HEK293 (cell line): Measurements from ENCODE around the gene LRRC72.

Experiments used
- KLF9 ChIP-seq: fragments of 450-650 bp; formaldehyde crosslinking; IDR thresholded peaks from 2 replicates; pipeline ENCODE4 v1.5.1; 2016; ENCODE audit warnings: missing biosample characterization, missing genetic modification characterization, low read depth
- SETDB1 ChIP-seq: IDR thresholded peaks from one replicate; pipeline ENCODE4 v1.6.1; 2017; ENCODE audit warnings: mild to moderate bottlenecking, low read length, moderate library complexity, mixed read lengths; ENCODE audit not compliant: insufficient read length
- ZNF221 ChIP-seq: fragments of 450-650 bp; formaldehyde crosslinking; IDR thresholded peaks from 2 replicates; pipeline ENCODE4 v1.5.1; 2017; ENCODE audit warnings: missing biosample characterization, missing genetic modification characterization, borderline replicate concordance
- ZNF48 ChIP-seq: fragments of 450-650 bp; formaldehyde crosslinking; IDR thresholded peaks from 2 replicates; pipeline ENCODE4 v1.5.1; 2016; ENCODE audit warnings: missing biosample characterization, missing genetic modification characterization
- ZNF629 ChIP-seq: fragments of 450-650 bp; formaldehyde crosslinking; IDR thresholded peaks from 2 replicates; pipeline ENCODE4 v1.5.1; 2017; ENCODE audit warnings: missing biosample characterization, missing genetic modification characterization
- ZNF747 ChIP-seq: fragments of 450-650 bp; formaldehyde crosslinking; IDR thresholded peaks from 2 replicates; pipeline ENCODE4 v1.5.1; 2016; ENCODE audit warnings: missing biosample characterization, missing genetic modification characterization
- ZSCAN30 ChIP-seq: fragments of 450-650 bp; IDR thresholded peaks from 2 replicates; pipeline ENCODE4 v1.5.1; 2018; ENCODE audit warnings: missing biosample characterization, mild to moderate bottlenecking, missing genetic modification characterization, moderate library complexity
- TF ChIP-seq, protein P1 (sequence below): fragments of 450-650 bp; formaldehyde crosslinking; IDR thresholded peaks from 2 replicates; pipeline ENCODE4 v1.5.1; 2016; ENCODE audit warnings: missing biosample characterization, missing genetic modification characterization
- TF ChIP-seq, protein P2 (sequence below): fragments of 450-650 bp; formaldehyde crosslinking; IDR thresholded peaks from 2 replicates; pipeline ENCODE4 v1.5.1; 2016; ENCODE audit warnings: missing biosample characterization, missing genetic modification characterization
- TF ChIP-seq, protein P3 (sequence below): fragments of 450-650 bp; formaldehyde crosslinking; IDR thresholded peaks from 2 replicates; pipeline ENCODE4 v1.5.1; 2017; ENCODE audit warnings: missing biosample characterization, missing genetic modification characterization
- TF ChIP-seq, protein P4 (sequence below): fragments of 450-650 bp; formaldehyde crosslinking; optimal IDR thresholded peaks from 2 replicates; pipeline ENCODE3; 2016; ENCODE audit warnings: missing biosample characterization, mild to moderate bottlenecking, missing genetic modification characterization

DNA sequence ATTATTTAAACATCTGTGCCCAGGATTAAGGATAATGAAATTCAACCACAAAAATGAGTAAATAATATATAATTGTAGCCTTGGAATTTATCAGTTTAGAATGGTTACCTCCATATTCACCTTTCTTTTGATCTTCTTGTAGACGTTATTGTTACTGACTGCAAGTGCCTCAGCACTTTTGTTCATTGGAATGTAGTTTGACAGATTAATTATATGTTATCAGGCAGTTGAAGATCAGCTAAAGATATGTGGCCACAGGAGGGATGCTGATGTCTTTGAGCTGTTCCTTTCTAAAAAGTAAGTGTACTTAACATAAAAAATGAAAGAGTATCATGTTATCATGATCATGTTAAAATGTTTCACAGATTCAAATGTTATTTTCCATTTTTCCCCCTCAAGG lies 5.6 kb downstream of the LRRC72 start:
- TF ChIP-seq, protein P1, sequence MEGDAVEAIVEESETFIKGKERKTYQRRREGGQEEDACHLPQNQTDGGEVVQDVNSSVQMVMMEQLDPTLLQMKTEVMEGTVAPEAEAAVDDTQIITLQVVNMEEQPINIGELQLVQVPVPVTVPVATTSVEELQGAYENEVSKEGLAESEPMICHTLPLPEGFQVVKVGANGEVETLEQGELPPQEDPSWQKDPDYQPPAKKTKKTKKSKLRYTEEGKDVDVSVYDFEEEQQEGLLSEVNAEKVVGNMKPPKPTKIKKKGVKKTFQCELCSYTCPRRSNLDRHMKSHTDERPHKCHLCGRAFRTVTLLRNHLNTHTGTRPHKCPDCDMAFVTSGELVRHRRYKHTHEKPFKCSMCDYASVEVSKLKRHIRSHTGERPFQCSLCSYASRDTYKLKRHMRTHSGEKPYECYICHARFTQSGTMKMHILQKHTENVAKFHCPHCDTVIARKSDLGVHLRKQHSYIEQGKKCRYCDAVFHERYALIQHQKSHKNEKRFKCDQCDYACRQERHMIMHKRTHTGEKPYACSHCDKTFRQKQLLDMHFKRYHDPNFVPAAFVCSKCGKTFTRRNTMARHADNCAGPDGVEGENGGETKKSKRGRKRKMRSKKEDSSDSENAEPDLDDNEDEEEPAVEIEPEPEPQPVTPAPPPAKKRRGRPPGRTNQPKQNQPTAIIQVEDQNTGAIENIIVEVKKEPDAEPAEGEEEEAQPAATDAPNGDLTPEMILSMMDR (tag by site-specific recombination), result no peak
- no peak for TF ChIP-seq ZNF221 (tag by site-specific recombination)
- TF ChIP-seq, protein P2, sequence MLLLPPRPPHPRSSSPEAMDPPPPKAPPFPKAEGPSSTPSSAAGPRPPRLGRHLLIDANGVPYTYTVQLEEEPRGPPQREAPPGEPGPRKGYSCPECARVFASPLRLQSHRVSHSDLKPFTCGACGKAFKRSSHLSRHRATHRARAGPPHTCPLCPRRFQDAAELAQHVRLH (tag by site-specific recombination), result no peak
- TF ChIP-seq KLF9, result no peak
- TF ChIP-seq ZNF629 (tag by site-specific recombination), result no peak
- TF ChIP-seq, protein P3, sequence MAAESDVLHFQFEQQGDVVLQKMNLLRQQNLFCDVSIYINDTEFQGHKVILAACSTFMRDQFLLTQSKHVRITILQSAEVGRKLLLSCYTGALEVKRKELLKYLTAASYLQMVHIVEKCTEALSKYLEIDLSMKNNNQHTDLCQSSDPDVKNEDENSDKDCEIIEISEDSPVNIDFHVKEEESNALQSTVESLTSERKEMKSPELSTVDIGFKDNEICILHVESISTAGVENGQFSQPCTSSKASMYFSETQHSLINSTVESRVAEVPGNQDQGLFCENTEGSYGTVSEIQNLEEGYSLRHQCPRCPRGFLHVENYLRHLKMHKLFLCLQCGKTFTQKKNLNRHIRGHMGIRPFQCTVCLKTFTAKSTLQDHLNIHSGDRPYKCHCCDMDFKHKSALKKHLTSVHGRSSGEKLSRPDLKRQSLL (tag by site-specific recombination), result no peak
- TF ChIP-seq ZSCAN30 (tag by site-specific recombination), result no peak
- no peak for TF ChIP-seq ZNF747 (tag by site-specific recombination)
- no peak for TF ChIP-seq SETDB1
- no peak for TF ChIP-seq ZNF48 (tag by site-specific recombination)
- TF ChIP-seq, protein P4, sequence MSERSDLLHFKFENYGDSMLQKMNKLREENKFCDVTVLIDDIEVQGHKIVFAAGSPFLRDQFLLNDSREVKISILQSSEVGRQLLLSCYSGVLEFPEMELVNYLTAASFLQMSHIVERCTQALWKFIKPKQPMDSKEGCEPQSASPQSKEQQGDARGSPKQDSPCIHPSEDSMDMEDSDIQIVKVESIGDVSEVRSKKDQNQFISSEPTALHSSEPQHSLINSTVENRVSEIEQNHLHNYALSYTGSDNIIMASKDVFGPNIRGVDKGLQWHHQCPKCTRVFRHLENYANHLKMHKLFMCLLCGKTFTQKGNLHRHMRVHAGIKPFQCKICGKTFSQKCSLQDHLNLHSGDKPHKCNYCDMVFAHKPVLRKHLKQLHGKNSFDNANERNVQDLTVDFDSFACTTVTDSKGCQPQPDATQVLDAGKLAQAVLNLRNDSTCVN (tag by site-specific recombination), result no peak
